Colonic mucosa (tissue), 4 donors: Measurements from ENCODE around the gene IQGAP2. TPM values are rescaled to one million over a fixed set of nuclear protein-coding genes. Genes with fewer than 3 reads are reported as not detected.

Experiments used
- DNase-seq: peaks from one replicate; pipeline ENCODE4 v3.0.0-alpha.2; 2020
- H3K27ac ChIP-seq: fragments of 200-600 bp; one replicate; pipeline ENCODE4 v1.8.0; 2021
- H3K27me3 ChIP-seq: fragments of 200-600 bp; one replicate; pipeline ENCODE4 v1.8.0; 2021
- H3K36me3 ChIP-seq: fragments of 200-600 bp; one replicate; pipeline ENCODE4 v1.8.0; 2021
- H3K4me1 ChIP-seq: fragments of 200-600 bp; one replicate; pipeline ENCODE4 v1.8.0; 2021; ENCODE audit warnings: mild to moderate bottlenecking
- H3K4me3 ChIP-seq: fragments of 200-600 bp; one replicate; pipeline ENCODE4 v1.8.0; 2021
- H3K9ac ChIP-seq, 2 donors: one replicate each; pipeline ENCODE4 v1.7.0; 2013; ENCODE audit warnings: control low read depth in 2 of 2, low read depth in 2 of 2, low read length in 2 of 2
- H3K9me3 ChIP-seq: fragments of 200-600 bp; one replicate; pipeline ENCODE4 v1.8.0; 2021
- intact Hi-C: fragments of 100-400 bp; cut with DNase I; formaldehyde crosslinking; loops from one replicate; pipeline ENCODE4 v1.14.1; 2022
- total RNA-seq, 2 donors: library from RNA; stranded (reverse); fragmentation: NEBNext Ultra II Directional in 1 of 2; extraction: Animal tissue kit (Norgen Biotek cat#: 25700) in 1 of 2; gene quantifications; one replicate each; pipeline ENCODE4 v1.2.1, GENCODE V29; 2021
- TF ChIP-seq, protein P1 (sequence below): fragments of 200-600 bp; IDR thresholded peaks from one replicate; pipeline ENCODE4 v1.8.0; 2022; ENCODE audit warnings: antibody characterized with exemption, mild to moderate bottlenecking
- donor health status: healthy.
- donor health status: DM: no; HTN: no; CAD: no.
- donor health status: DM: no; HTN: no; CAD: no.

Gene IQGAP2
- total RNA-seq, 2 donors from 2014 or later = 62.2 to 75.6 TPM

- Histone ChIP-seq H3K9me3 (no peaks in the 10 kb centered on the region), H3K4me3 (no peak overlapping the region), H3K36me3 (no peaks in the 10 kb centered on the region), H3K9ac (no peak overlapping the region), H3K27me3 (no peaks in the 10 kb centered on the region), H3K27ac (no peak overlapping the region), H3K4me1 (no peaks in the 10 kb centered on the region)
- TF ChIP-seq, protein P1, sequence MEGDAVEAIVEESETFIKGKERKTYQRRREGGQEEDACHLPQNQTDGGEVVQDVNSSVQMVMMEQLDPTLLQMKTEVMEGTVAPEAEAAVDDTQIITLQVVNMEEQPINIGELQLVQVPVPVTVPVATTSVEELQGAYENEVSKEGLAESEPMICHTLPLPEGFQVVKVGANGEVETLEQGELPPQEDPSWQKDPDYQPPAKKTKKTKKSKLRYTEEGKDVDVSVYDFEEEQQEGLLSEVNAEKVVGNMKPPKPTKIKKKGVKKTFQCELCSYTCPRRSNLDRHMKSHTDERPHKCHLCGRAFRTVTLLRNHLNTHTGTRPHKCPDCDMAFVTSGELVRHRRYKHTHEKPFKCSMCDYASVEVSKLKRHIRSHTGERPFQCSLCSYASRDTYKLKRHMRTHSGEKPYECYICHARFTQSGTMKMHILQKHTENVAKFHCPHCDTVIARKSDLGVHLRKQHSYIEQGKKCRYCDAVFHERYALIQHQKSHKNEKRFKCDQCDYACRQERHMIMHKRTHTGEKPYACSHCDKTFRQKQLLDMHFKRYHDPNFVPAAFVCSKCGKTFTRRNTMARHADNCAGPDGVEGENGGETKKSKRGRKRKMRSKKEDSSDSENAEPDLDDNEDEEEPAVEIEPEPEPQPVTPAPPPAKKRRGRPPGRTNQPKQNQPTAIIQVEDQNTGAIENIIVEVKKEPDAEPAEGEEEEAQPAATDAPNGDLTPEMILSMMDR = no peak
- DNase-seq = no peak
- intact Hi-C loops = no loop called here
These were observed 121.8 kb downstream of the IQGAP2 start for GRCh38 chr5:76524868-76525267.

GRCh38 chr5:76525956-76526355 lies 122.9 kb downstream of the IQGAP2 start:
- Histone ChIP-seq H3K27ac (no peak overlapping the region), H3K4me3 (no peak overlapping the region), H3K4me1 (no peaks in the 10 kb centered on the region), H3K36me3 (no peaks in the 10 kb centered on the region), H3K27me3 (no peaks in the 10 kb centered on the region), H3K9me3 (no peaks in the 10 kb centered on the region), H3K9ac (no peak overlapping the region)
- intact Hi-C loops = no loop called here
- no peak for DNase-seq
- TF ChIP-seq, protein P1 = no peak

- H3K36me3 ChIP-seq = no peaks in the 10 kb centered on the region
- no peak overlapping the region for H3K9ac ChIP-seq
- no peak for DNase-seq
- intact Hi-C loops = no loop called here
- no peaks in the 10 kb centered on the region for H3K9me3 ChIP-seq
- TF ChIP-seq, protein P1 = no peak
- no peak overlapping the region for H3K4me3 ChIP-seq
- H3K27ac ChIP-seq = no peak overlapping the region
- no peaks in the 10 kb centered on the region for H3K27me3 ChIP-seq
- no peaks in the 10 kb centered on the region for H3K4me1 ChIP-seq
These were observed 124.0 kb downstream of the IQGAP2 start for GRCh38 chr5:76526950-76527583.

- H3K27ac ChIP-seq = no peak overlapping the region
- TF ChIP-seq, protein P1 = no peak
- H3K9ac ChIP-seq = no peak overlapping the region
- no peaks in the 10 kb centered on the region for H3K9me3 ChIP-seq
- intact Hi-C loops = no loop called here
- DNase-seq = no peak
- no peaks in the 10 kb centered on the region for H3K27me3 ChIP-seq
- H3K4me3 ChIP-seq = no peak overlapping the region
- H3K4me1 ChIP-seq = no peaks in the 10 kb centered on the region
- no peaks in the 10 kb centered on the region for H3K36me3 ChIP-seq
These were observed 124.6 kb downstream of the IQGAP2 start for GRCh38 chr5:76527685-76528161.

DNA sequence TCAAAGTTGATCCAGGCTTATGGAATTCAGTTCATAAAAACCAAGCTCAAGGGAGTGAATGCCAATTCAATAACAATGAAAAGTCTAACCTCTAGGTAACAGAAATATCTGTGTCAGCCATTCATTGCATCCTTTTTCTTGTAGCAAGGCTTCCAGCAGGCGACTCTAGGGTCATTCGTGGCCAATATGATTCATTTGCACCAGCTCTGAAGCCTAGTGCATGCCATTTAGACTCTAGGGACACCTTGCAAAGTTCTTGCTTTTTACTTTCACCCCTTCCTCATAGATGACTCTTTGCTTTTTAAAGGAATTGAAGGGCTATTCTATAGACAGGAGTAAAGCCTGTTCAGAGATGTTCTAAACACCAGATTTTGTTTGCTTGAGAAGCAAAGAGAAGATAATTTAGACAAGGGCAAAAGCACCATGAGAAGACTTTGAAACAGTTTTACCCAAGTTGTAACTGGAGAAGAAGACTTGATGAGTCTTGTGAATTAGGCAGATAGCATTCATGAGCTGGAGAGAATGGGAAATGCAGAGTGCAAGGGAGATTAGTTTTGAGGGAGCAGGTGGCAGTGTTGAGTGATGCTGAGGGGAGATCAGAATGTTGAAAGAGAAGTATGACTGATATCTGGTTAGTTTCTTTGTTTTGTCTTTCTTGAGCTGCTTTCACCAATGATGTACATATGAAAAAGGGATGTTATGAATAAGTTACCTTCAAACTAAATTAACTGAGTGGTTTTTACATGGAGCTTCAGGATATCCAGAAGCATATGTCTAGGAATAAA lies 125.7 kb downstream of the IQGAP2 start:
- H3K4me1 ChIP-seq = no peaks in the 10 kb centered on the region
- no peak overlapping the region for H3K4me3 ChIP-seq
- H3K9ac ChIP-seq = no peak overlapping the region
- TF ChIP-seq, protein P1 = no peak
- H3K36me3 ChIP-seq = no peaks in the 10 kb centered on the region
- H3K9me3 ChIP-seq = no peaks in the 10 kb centered on the region
- no peak overlapping the region for H3K27ac ChIP-seq
- intact Hi-C loops = no loop called here
- no peak for DNase-seq
- no peaks in the 10 kb centered on the region for H3K27me3 ChIP-seq
